Sciatic nerve (tissue), 2 donors: Measurements from ENCODE around the gene TAGAP. TPM values are rescaled to one million over a fixed set of nuclear protein-coding genes. Genes with fewer than 3 reads are reported as not detected.
"Not testable (repeated sequence)": the region's sequence is repeated elsewhere in the genome, so short reads cannot be mapped to it uniquely, and the experiment has no call there.

Experiments used
- ATAC-seq: fragments of 200-7000 bp; cut with Tn5 transposase; one replicate; pipeline ENCODE4 v1.9.1; 2020; ENCODE audit warnings: mild to moderate bottlenecking, moderate library complexity
- DNase-seq: peaks from one replicate; pipeline ENCODE4 v3.0.0-alpha.2; 2020; ENCODE audit warnings: low spot score
- intact Hi-C: fragments of 100-400 bp; cut with DNase I; formaldehyde crosslinking; loops from one replicate; pipeline ENCODE4 v1.14.2; 2022
- total RNA-seq: library from RNA; stranded (reverse); fragmentation: NEBNext Ultra II Directional; extraction: Animal tissue kit (Norgen Biotek cat#: 25700); gene quantifications from one replicate; pipeline ENCODE4 v1.2.1, GENCODE V29; 2021
- donor health status: DM: no; HTN: no; CAD: no.
- donor health status: DM: no; HTN: no; CAD: no.

Gene TAGAP
- total RNA-seq, 1 donor from 2014 or later: 8.0 TPM

DNA sequence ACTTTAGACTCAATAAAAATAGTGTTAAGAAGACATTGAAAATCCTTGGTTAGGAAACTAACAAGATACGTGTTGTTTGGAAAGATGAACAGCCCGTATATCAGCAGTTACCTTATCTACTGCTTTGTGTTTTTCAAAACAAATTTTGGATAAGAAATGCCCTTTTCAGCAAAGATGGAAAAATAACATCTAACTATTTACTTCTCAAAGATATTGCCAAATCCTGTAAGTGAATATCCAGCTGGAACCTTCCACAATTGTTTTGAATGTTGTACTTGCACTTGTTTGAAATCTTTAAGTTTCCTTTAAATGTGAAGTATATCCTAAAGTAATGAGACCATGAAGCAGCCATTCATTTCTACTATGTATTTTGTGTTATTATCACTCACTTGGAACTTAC lies 14.6 kb downstream of the TAGAP start:
- DNase-seq: no peak
- intact Hi-C loops: no loop called here
- ATAC-seq: no peak

GRCh38 chr6:159025224-159025623 lies 19.6 kb downstream of the TAGAP start:
- intact Hi-C loops, ATAC-seq, DNase-seq: not testable (repeated sequence)

DNA sequence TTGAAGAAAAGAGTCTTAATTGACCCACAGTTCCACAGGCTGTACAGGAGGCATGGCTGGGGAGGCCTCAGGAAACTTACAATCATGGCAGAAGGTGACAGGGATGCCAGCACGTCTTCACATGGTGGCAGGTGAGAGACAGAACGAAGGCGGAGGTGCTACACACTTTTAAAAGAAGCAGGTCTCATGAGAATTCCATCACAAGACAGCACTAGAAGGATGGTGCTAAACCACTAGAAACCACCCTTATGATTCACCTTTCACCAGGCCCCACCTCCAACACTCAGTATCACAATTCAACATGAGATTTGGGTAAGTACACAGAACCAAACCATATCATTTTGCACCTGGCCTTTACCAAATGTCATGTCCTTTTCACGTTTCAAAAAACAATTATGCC lies 20.9 kb downstream of the TAGAP start:
- intact Hi-C loops: no loop called here
- no peak for DNase-seq
- ATAC-seq: no peak

DNA sequence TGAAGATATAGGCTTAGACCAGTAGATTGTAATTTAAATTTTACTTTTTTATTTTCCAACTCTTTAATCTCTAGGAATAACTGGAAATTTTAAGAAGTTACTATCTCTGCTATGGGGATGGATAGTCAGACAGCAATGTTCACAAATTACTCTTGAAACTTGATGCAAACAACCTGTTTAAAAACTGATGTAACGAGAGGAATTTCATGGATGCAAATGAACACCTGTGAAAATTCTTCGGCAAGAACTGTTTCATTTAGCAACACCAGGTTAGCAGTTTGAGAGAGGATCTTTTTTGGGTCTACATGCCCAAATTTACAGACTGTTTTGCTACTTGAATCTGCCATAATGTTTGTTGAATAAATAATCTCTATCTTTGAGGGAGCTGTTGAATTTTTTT lies 24.8 kb downstream of the TAGAP start:
- intact Hi-C loops: no loop called here
- ATAC-seq (no peak), DNase-seq (no peak)

DNA sequence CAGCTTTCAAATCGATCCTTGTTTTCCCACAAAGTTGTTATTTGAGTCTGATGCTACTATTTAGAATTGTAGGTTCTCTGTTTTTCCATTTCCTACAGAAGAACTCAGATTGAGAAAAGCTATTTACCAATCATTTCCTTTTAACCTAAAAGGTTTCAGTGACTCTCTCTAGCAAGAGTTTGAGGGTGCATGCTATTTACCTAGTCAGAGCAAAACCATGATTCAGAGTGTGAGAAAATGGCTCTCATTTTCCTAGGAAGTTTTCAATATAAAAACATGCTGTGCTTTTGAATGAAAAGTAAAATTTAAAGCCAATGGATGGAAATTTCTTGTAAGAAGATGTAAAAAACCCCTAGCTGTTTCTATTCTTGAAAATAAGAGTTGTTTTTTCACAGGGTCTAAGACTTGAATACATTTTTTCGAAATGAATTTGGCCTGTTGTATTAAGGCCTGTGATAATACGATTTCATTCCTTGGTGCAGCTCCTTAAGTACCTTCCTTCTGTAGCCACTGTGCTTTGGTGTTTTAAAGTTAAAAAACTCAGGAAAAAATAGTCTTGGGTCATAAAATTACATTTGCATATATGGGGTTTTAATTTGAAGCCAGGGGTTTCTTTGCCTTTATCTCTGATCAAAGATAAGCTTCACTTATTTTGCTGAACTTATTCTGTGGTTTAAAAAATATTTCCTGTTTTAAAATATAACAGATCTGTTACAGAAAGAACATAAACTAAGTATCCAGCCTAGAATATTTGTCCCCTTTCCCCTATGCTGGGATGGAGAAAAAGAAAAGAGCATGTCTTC lies 26.8 kb downstream of the TAGAP start:
- no peak for DNase-seq
- intact Hi-C loops: no loop called here
- no peak for ATAC-seq

DNA sequence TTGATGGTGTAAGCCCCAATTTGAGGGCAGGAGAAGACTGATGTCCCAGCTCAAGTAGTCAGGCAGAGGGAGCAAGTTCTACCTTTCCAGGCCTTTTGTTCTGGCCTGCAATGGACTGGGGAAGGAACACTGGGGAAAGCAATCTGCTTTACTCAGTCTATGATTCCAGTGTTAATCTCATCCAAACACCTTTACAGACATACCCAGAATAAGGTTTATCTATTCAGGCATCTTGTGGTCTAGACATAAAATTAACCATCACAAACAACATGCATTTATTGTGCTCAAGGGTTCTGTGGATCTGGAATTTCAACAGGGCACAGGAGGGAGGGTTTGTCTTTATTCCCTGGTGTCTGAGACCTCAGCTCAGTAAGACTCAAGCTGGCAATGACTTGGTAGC lies 30.4 kb downstream of the TAGAP start:
- DNase-seq (no peak), ATAC-seq (no peak)
- intact Hi-C loops: no loop called here

- ATAC-seq: no peak
- intact Hi-C loops: no loop called here
- DNase-seq: no peak
These were observed 31.6 kb downstream of the TAGAP start for GRCh38 chr6:159013229-159013628.

GRCh38 chr6:159012201-159012600 lies 32.6 kb downstream of the TAGAP start:
- ATAC-seq (no peak), DNase-seq (no peak)
- intact Hi-C loops: no loop called here

DNA sequence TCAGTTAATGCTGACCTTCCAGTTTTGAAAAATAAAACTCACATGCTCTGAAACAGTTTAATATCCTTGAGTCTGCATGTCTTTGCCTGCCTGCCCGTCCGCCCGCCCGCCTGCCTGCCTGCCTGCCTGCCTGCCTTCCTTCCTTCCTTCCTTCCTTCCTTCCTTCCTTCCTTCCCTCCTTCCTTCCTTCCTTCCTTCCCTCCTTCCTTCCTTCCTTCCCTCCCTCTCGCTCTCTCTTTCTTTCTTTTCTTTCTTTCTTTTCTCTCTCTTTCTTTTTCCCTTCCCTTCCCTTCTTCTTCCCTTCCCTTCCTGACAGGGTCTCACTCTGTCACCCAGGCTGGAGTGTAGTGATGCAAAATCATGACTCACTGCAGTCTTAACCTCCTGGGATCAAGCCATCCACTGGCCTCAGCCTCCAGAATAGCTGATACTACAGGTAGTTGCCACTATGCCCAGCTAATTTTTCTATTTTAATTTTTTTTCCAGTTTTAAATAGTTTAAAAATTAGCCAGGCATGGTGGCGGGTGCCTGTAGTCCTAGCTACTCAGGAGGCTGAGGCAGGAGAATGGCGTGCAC lies 34.7 kb downstream of the TAGAP start:
- intact Hi-C loops, ATAC-seq: not testable (repeated sequence)

GRCh38 chr6:159008656-159009288 lies 36.0 kb downstream of the TAGAP start:
- intact Hi-C loops: no loop called here
- DNase-seq: no peak
- ATAC-seq: peak; percentile 50

More for the DNA sequence above, 34.7 kb downstream of the TAGAP start:
- DNase-seq: not testable (repeated sequence)

DNA sequence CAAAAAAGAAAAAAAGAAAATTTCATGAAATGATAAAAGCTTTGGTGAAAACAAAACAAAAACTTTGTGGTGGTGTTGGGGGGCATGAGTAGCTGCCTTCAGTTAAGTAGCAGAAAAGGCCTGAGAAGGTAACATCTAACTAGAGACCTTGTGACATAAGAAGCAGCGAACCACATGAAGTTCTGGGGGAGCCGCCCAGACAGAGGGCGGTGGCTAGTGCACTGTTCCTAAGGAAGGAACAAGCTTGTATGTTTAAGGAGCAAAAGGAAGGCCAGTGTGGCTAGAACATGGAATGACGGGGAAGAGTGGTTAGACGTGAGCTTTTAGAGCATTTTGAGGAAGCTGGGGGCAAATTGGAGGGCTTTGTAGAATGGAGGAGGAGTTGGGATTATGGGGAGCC lies 37.3 kb downstream of the TAGAP start:
- intact Hi-C loops: no loop called here
- DNase-seq (no peak), ATAC-seq (no peak)

DNA sequence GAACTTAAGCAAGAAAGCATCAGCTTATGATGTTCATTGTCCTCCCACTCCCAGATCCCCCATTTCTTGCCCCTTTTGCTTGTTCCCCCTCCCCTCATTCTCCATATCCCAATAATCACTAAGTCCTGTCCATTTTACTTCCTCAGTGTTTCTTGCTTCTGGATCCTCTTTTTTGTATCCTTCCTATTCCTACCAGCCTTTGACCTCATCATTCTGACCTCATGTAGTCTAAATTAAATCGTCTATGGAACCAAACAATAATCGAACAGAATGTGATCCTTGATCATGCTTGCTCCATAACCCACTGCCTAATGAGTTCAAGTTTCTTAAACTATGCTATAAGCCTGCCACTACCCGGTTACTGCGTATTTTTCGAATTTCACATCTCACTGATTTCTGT lies 39.4 kb downstream of the TAGAP start:
- DNase-seq (no peak), ATAC-seq (no peak)
- intact Hi-C loops: no loop called here

- DNase-seq (no peak), ATAC-seq (no peak)
- intact Hi-C loops: no loop called here
These were observed 40.2 kb downstream of the TAGAP start for GRCh38 chr6:159004592-159004991.

GRCh38 chr6:159002432-159003155 lies 42.2 kb downstream of the TAGAP start:
- DNase-seq (no peak), ATAC-seq (no peak)
- intact Hi-C loops: no loop called here

DNA sequence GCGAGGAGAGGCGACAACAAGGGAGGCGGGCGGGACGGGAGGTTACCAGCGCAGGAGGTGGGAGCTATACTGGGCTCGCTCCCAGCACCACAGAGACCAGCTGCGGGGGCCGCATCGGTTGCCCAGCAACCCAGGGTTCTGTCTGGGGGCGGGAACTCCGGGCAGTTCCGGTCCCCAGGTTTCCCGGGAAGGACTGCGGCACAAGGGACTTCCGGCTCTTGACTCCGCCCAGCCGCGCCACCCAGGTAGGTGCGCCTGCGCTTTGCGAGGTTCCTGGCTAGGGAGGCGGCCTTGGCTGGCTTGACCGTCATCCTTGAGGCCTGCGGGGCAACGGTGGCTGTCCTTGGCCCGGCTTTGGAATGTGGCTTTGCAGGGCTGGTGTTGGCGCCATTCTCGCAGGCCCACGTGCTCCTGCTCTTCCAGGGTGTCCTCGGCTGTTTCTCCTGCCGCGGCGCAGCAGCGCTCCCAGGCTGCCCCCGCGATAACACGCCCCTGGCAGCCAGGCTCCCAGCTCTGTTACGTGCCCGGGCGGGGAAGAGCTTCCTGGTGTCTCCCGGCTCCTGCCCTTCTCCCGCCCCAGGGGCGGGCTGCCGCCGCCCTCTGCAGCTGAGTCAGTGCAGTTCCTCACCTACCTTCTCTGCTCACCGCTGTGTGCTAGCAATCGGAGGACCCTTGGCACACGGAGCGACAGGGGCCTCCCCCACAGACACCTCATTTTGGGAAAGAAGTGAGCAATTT lies 45.0 kb downstream of the TAGAP start, which contains the start of gene RSPH3:
TSS of gene RSPH3 (minus strand) at position 537 of the 738 bp plus-strand sequence. CDS start 652 bp downstream, outside the sequence.
- DNase-seq (peak; percentile 93), ATAC-seq (peak; percentile 99)
- intact Hi-C loops: no loop called here

DNA sequence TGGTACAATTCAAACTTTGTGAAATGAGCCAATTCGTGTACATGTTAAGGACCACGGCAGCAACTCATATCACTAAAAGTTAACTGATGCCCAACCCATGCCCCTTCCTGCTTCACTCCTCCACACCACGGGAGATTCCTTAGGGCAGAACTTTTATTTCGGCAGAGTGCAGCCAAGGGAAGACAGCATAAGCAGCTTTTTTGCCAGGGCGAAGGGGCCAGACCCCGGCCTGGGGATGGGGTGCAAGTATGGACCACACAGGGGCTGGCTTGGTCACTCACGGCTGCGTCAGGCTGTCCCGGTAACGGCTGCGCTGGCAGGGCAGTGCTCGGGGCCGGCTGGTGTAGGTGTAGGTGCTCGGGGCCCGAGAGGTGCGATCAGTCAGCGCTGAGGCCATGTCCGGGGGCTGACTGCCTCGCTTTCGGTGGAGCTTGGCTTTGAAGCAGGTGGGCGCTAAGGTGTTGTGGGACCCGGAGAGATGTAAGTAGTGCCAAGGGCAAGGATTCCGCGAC lies 45.6 kb downstream of the TAGAP start:
- intact Hi-C loops: no loop called here
- DNase-seq: no peak
- peak; percentile 63 for ATAC-seq

DNA sequence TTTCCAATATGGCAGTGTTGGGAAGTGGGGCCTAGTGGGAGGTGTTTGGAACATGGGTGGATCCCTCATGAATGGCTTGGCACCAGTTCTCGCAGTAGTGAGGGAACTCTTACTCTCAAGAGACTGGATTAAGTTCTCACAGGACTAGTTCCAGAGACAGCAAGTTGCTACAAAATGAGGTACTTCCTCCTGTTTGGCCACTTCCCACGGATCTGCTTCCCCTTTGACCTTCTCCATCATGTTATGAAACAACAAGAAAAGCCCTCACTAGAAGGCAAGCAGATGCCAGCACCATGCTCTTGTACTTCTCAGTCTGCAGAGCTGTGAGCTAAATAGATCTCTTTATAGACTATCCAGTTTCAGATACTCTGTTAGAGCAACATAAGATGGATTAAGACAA lies 47.9 kb downstream of the TAGAP start:
- no peak for ATAC-seq
- intact Hi-C loops: no loop called here
- no peak for DNase-seq

- DNase-seq: no peak
- ATAC-seq: no peak
- intact Hi-C loops: no loop called here
These were observed 51.2 kb downstream of the TAGAP start for GRCh38 chr6:158993639-158994038.
